Nephron progenitor cell (in vitro differentiated cells): Measurements from ENCODE around the gene HIPK2.

Experiments used
- DNase-seq: peaks from one replicate; pipeline ENCODE4 v3.0.0; 2021
- H3K27ac Mint-ChIP-seq: 2 replicates; pipeline ENCODE4 v1.8.0; 2021; ENCODE audit warnings: mild to moderate bottlenecking, moderate library complexity, mixed read lengths
- H3K27me3 Mint-ChIP-seq: 2 replicates; pipeline ENCODE4 v1.8.0; 2021; ENCODE audit warnings: mild to moderate bottlenecking, low read depth, mixed read lengths; ENCODE audit not compliant: poor library complexity
- H3K36me3 Mint-ChIP-seq: 2 replicates; pipeline ENCODE4 v1.8.0; 2021; ENCODE audit warnings: low read depth, mixed read lengths
- H3K4me1 Mint-ChIP-seq: 2 replicates; pipeline ENCODE4 v1.8.0; 2021; ENCODE audit warnings: mixed read lengths
- H3K4me3 Mint-ChIP-seq: 2 replicates; pipeline ENCODE4 v1.8.0; 2021; ENCODE audit warnings: mild to moderate bottlenecking, moderate library complexity, mixed read lengths
- H3K9me3 Mint-ChIP-seq: 2 replicates; pipeline ENCODE4 v1.8.0; 2021; ENCODE audit warnings: mild to moderate bottlenecking, moderate library complexity, mixed read lengths
- TF ChIP-seq, protein P1 (sequence below): fragments of 200-600 bp; sonication (generic); IDR thresholded peaks from 2 replicates; pipeline ENCODE4 v1.5.0; 2021; ENCODE audit warnings: antibody characterized with exemption

Gene HIPK2

GRCh38 chr7:139798221-139798620, 20.4 kb upstream of the HIPK2 start:
- DNase-seq = no peak
- H3K4me1 Mint-ChIP-seq = peaks cover 7% of the 10 kb centered on the region

DNA sequence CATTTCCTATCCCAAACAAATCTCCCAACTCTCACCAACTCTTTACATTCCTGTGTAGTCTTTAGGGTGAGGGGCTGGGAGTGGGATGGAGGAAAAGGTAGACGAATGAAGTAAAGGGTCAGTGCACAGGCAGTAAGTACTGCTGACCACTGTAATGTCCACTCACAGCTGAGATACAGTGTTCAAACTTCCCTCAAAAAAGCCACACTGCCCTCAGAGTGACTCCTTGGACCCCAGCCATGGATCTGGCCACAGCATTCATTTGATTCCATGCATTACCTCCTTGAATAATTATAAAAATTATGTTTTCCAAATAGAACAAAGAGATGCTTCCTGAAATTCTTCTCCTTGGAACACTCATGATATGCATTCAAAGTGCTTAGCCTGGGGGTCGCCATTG, 19.8 kb upstream of the HIPK2 start:
- TF ChIP-seq, protein P1, sequence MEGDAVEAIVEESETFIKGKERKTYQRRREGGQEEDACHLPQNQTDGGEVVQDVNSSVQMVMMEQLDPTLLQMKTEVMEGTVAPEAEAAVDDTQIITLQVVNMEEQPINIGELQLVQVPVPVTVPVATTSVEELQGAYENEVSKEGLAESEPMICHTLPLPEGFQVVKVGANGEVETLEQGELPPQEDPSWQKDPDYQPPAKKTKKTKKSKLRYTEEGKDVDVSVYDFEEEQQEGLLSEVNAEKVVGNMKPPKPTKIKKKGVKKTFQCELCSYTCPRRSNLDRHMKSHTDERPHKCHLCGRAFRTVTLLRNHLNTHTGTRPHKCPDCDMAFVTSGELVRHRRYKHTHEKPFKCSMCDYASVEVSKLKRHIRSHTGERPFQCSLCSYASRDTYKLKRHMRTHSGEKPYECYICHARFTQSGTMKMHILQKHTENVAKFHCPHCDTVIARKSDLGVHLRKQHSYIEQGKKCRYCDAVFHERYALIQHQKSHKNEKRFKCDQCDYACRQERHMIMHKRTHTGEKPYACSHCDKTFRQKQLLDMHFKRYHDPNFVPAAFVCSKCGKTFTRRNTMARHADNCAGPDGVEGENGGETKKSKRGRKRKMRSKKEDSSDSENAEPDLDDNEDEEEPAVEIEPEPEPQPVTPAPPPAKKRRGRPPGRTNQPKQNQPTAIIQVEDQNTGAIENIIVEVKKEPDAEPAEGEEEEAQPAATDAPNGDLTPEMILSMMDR = no peak
- peaks cover 7% of the 10 kb centered on the region for H3K4me1 Mint-ChIP-seq
- peaks cover 7% of the 10 kb centered on the region for H3K27me3 Mint-ChIP-seq
- peak overlapping the region; percentile 18 for H3K27ac Mint-ChIP-seq
- peaks cover 27% of the 10 kb centered on the region for H3K9me3 Mint-ChIP-seq
- no peak overlapping the region for H3K4me3 Mint-ChIP-seq
- no peak for DNase-seq
- H3K36me3 Mint-ChIP-seq = peaks cover 23% of the 10 kb centered on the region

More at GRCh38 chr7:139798221-139798620, 20.4 kb upstream of the HIPK2 start:
- Mint-ChIP-seq H3K27me3 (peaks cover 7% of the 10 kb centered on the region), H3K27ac (peak overlapping the region; percentile 18), H3K4me3 (no peak overlapping the region), H3K9me3 (peaks cover 34% of the 10 kb centered on the region), H3K36me3 (peaks cover 29% of the 10 kb centered on the region)
- TF ChIP-seq, protein P1 = no peak

DNA sequence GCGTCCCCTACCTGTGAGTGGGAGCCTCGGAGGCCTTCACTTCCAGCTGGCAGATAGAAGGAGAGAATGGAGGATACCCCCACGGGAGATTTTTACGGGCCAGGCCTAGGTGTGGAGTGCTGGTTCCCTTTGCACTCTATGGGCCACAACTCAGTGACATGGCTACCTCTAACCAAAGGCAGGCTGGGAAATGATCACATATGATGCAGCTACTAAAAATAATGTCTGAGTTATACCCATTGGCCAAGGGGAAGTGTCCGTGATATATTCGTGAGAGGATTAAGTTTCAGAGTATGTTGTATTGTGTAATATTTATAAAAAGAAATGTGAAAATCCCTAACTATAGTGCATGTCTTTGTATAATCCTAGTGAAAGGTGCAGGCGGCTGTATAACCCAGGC, 13.5 kb upstream of the HIPK2 start:
- no peak overlapping the region for H3K27ac Mint-ChIP-seq
- peaks cover 15% of the 10 kb centered on the region for H3K9me3 Mint-ChIP-seq
- H3K27me3 Mint-ChIP-seq = peaks cover 4% of the 10 kb centered on the region
- peaks cover 9% of the 10 kb centered on the region for H3K36me3 Mint-ChIP-seq
- H3K4me1 Mint-ChIP-seq = no peaks in the 10 kb centered on the region
- TF ChIP-seq, protein P1 = no peak
- no peak for DNase-seq
- no peak overlapping the region for H3K4me3 Mint-ChIP-seq

DNA sequence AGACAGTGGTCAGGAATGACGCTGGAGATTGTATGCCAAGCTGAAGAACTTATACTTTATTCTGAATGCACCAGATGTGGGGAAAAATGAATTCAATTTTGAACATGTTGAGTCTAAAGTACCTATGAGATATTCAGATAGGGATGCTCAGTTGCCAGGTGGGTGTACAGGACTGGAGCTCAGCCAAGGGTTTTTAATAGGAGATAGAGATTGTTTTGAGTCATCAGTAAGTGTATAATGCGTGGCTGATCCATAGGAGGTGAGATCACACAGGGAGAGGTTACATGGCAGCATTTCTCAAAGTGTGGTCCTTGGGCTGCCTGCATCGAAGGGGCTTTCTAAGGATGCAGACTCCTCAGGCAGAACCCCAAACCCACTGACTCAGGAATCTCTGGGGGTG, 6.8 kb upstream of the HIPK2 start:
- H3K9me3 Mint-ChIP-seq = no peaks in the 10 kb centered on the region
- peaks cover 14% of the 10 kb centered on the region for H3K27me3 Mint-ChIP-seq
- no peak overlapping the region for H3K27ac Mint-ChIP-seq
- no peak overlapping the region for H3K4me3 Mint-ChIP-seq
- DNase-seq = no peak
- TF ChIP-seq, protein P1 = no peak
- peaks cover 4% of the 10 kb centered on the region for H3K36me3 Mint-ChIP-seq
- peaks cover 4% of the 10 kb centered on the region for H3K4me1 Mint-ChIP-seq

DNA sequence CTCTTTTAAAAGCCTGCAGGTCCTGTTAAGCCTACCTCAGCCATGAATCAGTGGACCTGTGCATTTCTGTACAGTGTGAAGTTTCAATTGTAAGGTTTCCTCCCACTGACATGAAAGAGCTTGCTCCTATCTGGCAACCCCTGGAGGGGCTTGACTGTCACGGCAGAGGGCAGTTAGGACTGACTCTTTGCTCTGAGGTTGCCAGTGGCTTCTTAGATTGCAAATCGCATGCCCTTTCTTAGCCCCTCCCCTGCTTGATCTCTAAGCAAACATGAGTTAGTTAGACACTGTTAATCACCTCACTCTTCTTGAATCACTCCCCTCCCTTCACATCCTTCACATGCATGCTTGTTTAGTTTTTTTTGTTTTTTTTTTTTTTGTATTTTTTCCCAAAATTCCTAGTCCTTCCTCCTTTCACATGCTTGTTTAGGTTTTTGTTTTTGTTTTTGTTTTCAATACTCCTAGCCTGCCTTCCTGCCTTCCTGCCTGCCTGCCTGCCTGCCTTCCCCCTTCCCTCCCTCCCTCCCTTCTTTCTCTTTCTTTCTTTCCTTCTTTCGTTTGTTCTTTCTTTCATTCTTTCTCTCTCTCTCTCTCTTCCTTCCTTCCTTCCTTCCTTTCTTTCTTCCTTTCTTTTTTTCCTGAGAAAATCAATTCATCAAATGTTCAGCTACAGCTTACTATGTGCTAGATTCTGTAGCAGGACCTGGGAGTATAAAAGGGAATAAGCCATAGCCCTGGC, 6.0 kb upstream of the HIPK2 start:
- Mint-ChIP-seq H3K36me3 (peaks cover 4% of the 10 kb centered on the region), H3K27ac (no peak overlapping the region), H3K27me3 (peaks cover 19% of the 10 kb centered on the region), H3K9me3 (no peaks in the 10 kb centered on the region), H3K4me3 (no peak overlapping the region), H3K4me1 (peaks cover 12% of the 10 kb centered on the region)
- TF ChIP-seq, protein P1 = no peak
- no peak for DNase-seq

- Mint-ChIP-seq H3K4me1 (peaks cover 16% of the 10 kb centered on the region), H3K9me3 (no peaks in the 10 kb centered on the region), H3K36me3 (peaks cover 4% of the 10 kb centered on the region), H3K27me3 (peaks cover 19% of the 10 kb centered on the region), H3K4me3 (no peak overlapping the region), H3K27ac (no peak overlapping the region)
- no peak for DNase-seq
- TF ChIP-seq, protein P1 = no peak
Measured at GRCh38 chr7:139782932-139783331, 5.1 kb upstream of the HIPK2 start.
